IPS-11a (cell line): ENCODE data around the gene OR13J1.

Experiments used
- H3K4me3 ChIP-seq: one replicate; pipeline ENCODE4 v1.5.1; 2013; ENCODE audit warnings: low read depth, low read length, control low read depth

OR13J1 gene

DNA sequence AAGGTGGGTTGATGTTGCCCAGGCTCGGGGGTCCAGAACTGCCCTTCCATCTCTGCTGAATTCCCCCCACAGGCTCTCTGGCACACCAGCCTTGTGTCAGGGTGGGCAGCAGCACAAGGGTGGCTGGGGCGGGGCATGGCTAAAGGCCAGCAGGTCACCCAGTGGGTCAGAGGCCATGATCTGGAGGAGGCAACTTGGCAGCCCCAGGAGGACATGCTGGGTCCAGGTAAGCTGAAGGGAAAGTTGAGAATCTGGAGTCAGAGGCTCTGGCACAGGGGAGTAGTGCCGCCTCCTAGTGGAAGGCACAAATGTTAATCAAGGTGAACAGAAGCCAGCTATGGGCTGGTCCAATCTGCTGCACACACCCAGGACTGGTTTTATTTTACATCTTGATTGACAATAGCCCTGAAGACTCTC is 35.0 kb downstream of the OR13J1 start:
- no peak overlapping the region for H3K4me3 ChIP-seq

DNA sequence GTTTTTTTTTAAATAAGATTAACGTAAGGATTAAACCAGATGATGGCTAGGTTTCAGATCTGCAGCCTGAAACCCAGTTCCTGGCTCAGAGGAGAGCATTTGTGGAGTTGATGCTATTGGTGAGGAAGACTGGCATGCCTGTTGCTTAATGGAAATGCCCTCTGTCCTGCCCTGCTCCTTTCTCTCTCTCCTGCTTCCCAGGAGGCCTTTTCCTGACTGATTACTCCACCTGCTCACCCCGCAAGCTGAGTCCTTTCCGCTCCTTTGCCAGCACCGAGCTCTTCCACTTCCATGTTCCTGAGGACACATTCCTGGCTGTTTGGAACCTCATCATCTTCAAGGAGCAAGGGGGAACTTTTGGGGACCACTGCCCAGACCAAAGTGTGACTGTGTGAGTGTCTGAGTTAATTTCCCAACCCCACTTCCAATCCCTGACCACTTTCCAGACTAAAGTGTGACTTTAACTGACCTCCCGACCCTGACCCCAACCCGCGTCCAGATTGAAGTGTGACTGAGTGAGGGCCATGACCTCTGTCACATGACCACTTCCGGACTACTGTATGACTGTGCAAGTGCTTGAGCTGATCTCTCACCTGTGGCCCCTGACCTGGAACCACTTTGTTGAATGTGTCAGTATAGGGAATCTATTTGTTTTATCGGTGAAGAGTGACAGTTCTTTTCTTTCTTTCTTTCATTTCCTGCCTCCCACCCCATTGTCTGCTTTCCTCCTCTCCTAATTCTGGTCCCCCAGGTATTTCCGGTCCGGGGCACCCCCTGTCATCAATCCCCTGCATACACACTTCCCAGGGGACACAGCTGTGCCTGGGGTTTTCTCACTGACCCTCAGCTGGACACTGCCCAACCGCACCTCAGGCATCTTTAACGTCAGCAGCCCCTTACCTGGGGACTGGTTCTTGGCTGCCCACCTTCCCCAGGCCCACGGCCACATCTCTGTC is 35.7 kb downstream of the OR13J1 start:
- H3K4me3 ChIP-seq: no peak overlapping the region

DNA sequence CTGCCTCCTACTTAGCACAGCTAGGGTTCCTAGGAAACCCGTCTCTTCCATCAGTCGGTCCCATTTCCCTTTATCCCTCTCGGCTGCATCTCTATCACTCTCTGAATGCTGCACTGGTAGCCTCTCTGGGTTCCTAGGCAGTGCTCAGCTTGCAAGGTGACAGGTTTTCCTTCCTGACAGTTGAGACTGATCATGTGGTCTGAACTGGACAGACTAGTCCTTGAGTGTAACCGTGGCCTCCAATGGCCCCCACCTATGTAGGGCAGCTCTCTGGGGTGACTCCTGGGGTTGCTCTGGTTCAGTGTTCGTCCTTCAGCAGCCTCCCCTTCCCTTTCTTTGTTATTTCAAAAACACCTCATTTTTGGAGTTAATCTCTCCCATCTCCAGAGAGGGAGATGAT is 37.4 kb downstream of the OR13J1 start:
- H3K4me3 ChIP-seq: no peak overlapping the region

DNA sequence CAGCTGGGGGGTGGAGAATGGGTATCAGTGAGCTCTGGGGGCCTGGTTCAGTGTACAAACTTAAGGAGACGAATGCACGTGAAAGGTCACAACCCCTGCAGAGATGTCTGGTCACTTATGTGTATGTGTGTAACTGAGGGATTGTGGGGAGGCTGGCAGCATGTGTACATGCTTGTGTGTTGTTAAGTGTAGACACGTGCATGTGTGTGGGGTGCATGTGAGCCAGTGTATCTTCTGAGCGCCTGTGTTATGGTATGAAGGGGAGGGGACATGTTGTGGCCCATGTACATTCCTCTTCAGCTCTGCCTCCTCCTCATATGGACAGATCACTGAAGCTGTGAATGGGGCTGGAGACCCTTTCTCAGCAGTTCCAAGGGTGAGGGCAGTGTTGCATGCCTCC is 39.2 kb downstream of the OR13J1 start:
- H3K4me3 ChIP-seq: no peak overlapping the region

DNA sequence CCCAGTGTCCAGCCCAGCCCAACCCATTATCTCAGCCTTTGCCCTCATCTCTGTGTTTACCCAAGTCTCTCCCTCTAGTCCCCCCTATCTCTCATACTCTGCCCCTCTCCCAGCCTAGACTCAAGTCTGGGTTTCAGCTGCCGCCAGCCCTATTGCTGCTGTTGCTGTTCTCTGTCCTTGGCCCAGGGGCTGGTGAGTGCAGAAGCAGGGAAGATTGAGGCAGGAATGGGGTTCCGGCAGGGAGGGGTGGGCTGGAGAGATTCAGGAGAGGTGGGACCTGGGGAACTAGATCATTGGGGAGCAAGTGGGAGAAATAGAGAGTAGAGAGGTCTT is 40.5 kb downstream of the OR13J1 start:
- H3K4me3 ChIP-seq: peak overlapping the region; percentile 51

DNA sequence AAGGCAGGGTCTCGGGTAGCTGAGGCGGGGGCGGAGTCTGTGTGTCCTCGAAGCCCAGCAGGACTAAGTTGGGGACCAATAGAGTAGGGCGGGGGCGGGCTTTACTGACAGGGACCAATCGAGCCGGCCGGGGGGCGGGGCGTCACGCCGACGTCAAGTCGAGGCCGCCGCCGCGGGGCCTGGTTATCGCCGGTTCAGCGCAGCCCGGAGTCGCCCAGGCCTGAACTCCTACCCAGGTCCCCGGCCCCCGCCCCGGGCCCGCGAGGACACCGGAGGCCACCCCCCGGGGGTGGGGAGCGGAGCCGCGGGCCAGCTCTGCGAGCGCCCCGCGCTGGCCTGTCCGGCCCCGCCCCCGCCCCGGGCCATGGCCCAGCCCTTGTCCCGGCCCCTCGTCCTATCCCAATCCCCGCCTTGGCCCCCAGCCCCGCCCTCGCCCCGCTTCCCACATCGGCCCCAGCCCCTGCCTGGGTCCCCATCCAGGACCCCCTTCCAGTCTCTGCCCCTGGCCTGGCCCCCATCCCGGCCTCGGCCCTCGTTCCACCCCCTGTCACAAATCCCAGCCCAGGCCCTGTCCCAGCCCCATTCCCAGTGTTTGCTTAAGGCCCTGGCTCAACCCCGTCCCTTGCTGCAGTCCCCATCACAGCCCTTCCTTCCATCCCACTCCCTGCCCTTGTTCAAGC is 41.0 kb downstream of the OR13J1 start, which contains the start of gene TMEM8B:
Gene TMEM8B, plus strand, starts transcription at position 145 of the 680 bp plus-strand sequence. Its CDS starts 220 bp downstream, at position 365.
- peak within 1 kb of the TSS; percentile 51 for H3K4me3 ChIP-seq

DNA sequence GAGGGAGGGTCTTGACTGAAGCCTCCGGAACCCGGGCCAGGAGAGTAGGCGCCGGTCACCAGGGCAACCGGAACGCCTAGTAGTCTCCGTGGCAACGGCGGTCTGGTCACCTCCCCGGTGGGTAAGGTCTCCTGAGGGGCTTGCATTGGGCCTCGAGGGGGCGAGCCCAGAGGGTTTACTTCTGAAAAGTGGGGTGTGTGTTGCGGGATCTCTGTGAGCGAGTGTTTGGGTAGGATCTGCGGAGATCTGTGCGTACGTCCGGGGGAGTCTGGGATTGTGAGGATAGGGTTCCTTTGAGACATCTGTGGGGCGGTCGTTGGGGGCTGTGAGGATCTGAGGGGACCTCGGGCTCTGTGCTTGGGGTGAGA is 41.5 kb downstream of the OR13J1 start, which contains the start of gene FAM221B:
Gene FAM221B, minus strand, starts transcription at position 17 of the 368 bp plus-strand sequence. CDS start 2,571 bp downstream, outside the sequence.
- peak within 1 kb of the TSS; percentile 51 for H3K4me3 ChIP-seq

DNA sequence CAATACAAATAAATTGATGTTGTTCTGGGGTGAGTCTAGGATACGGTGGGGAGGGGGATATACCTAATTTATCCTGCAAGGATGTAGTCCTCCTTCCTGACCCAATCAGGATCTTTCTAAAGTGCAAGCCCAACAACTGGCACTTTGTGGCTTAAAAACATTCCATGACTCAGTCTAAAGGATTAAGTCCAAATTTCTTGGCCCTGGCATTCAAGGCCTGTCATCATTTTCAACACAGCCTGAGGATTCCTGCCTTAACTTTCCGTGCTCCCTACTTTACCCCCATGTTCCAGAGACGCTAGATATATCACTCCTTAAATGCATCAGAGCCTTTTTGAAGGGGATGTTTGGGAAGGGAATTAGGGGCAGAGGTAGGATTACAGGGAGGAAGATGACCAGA is 42.7 kb downstream of the OR13J1 start:
- no peak overlapping the region for H3K4me3 ChIP-seq

DNA sequence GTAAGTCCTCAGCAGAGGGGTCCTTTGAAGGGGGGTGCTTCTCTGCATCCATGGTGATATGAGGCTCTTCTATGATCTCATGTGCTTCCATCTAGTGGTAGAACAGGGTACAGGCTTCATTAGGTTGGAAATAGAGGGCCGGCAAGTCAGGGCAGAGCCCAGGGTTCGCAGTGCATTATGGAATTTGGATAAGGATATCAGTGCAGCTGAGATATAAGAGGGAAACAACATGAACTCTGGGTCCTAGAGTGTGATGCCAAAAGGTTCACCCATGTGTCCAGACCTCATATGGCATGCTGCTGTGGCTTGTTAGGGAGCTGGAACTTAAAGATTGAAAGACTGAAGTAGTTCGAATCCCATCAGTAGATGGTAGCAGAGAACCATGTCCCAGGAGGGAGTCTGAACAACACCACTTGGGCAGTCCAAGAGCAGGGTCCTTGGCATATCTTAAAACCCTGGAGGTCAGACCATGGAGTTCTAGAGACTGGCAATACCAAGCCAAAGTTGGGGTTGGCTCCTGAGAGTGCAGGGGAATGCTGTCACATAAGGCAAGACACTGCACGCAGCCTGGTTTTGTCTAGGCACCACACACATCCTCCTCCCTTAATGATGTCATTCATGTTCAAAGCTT is 44.0 kb downstream of the OR13J1 start:
- H3K4me3 ChIP-seq: no peak overlapping the region

DNA sequence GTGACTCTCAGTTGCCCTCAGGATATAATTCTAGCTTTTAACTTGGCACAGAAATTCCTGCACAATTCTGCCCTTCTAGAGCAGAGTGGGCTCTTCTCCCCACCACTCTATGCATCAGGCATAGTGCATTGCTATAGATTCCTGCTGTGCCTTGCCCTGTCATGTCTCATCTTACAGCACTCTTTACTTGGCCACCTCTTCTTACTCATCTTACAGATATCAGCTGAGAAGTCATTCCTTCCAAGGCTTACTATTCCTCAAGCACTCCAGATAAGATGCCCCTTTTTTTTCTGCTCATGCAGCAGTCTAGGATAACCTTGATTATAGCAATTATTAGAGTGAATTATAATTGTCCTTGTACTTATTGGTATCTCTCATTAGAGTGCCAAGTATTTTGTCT is 47.3 kb downstream of the OR13J1 start:
- H3K4me3 ChIP-seq: no peak overlapping the region

DNA sequence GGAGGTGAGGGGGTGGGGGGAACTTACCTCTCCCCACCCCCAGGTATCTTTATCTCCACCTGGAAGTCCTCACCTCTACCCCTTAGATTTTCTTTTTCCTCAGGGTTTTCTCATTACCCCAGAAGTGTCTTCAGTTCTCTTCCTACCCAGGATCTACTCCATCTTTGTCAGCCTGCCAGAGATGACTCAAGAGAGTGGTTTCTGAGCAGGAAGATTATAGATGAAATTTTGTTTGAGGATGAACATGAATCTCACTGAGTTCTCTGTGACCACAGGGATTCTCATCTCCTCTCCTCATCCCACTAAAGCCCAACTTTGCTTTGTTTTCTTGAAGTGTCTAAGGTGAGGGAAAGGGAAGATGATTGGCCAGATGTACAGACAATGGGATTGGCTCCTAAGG is 50.1 kb downstream of the OR13J1 start:
- no peak overlapping the region for H3K4me3 ChIP-seq
